Erythroblast (primary cell): ENCODE measurements around the gene DOCK2.

Experiments used
- GATA1 ChIP-seq: IDR thresholded peaks from 2 replicates; pipeline ENCODE4 v1.6.1; 2011; ENCODE audit warnings: low read depth, mild to moderate bottlenecking, control low read depth, low read length, moderate library complexity
- POLR2A ChIP-seq: IDR thresholded peaks from 2 replicates; pipeline ENCODE4 v1.6.1; 2011; ENCODE audit warnings: mild to moderate bottlenecking, low read length

- no peak for TF ChIP-seq POLR2A
- TF ChIP-seq GATA1: no peak
Observed at GRCh38 chr5:169964246-169964645, 327.2 kb downstream of the DOCK2 start.
